Colonic mucosa (tissue), 4 donors: ENCODE data around the gene LRSAM1. TPM values are rescaled to one million over a fixed set of nuclear protein-coding genes. Genes with fewer than 3 reads are reported as not detected.

ENCODE experiments used
- DNase-seq: peaks from one replicate; pipeline ENCODE4 v3.0.0-alpha.2; 2020
- H3K27ac ChIP-seq: fragments of 200-600 bp; one replicate; pipeline ENCODE4 v1.8.0; 2021
- H3K27me3 ChIP-seq: fragments of 200-600 bp; one replicate; pipeline ENCODE4 v1.8.0; 2021
- H3K36me3 ChIP-seq: fragments of 200-600 bp; one replicate; pipeline ENCODE4 v1.8.0; 2021
- H3K4me1 ChIP-seq: fragments of 200-600 bp; one replicate; pipeline ENCODE4 v1.8.0; 2021; ENCODE audit warnings: mild to moderate bottlenecking
- H3K4me3 ChIP-seq: fragments of 200-600 bp; one replicate; pipeline ENCODE4 v1.8.0; 2021
- H3K9ac ChIP-seq, 2 donors: one replicate each; pipeline ENCODE4 v1.7.0; 2013; ENCODE audit warnings: control low read depth in 2 of 2, low read depth in 2 of 2, low read length in 2 of 2
- H3K9me3 ChIP-seq: fragments of 200-600 bp; one replicate; pipeline ENCODE4 v1.8.0; 2021
- CTCF ChIP-seq: fragments of 200-600 bp; IDR thresholded peaks from one replicate; pipeline ENCODE4 v1.8.0; 2022; ENCODE audit warnings: antibody characterized with exemption, mild to moderate bottlenecking
- intact Hi-C: fragments of 100-400 bp; cut with DNase I; formaldehyde crosslinking; loops from one replicate; pipeline ENCODE4 v1.14.1; 2022
- total RNA-seq, 2 donors: library from RNA; stranded (reverse); fragmentation: NEBNext Ultra II Directional in 1 of 2; extraction: Animal tissue kit (Norgen Biotek cat#: 25700) in 1 of 2; gene quantifications; one replicate each; pipeline ENCODE4 v1.2.1, GENCODE V29; 2021
- donor health status: healthy.
- donor health status: DM: no; HTN: no; CAD: no.
- donor health status: DM: no; HTN: no; CAD: no.

LRSAM1 gene
- total RNA-seq, 2 donors from 2014 or later = 14.7 to 15.6 TPM

GRCh38 chr9:127494304-127494702 lies 43.0 kb downstream of the LRSAM1 start:
- Histone ChIP-seq H3K27me3 (no peaks in the 10 kb centered on the region), H3K9ac (no peak overlapping the region), H3K9me3 (no peaks in the 10 kb centered on the region), H3K4me1 (peaks cover 3% of the 10 kb centered on the region), H3K27ac (no peak overlapping the region), H3K36me3 (no peaks in the 10 kb centered on the region), H3K4me3 (no peak overlapping the region)
- TF ChIP-seq CTCF = no peak
- intact Hi-C loops = no loop called here
- DNase-seq = no peak

GRCh38 chr9:127495884-127496555 lies 44.7 kb downstream of the LRSAM1 start:
- intact Hi-C loops = no loop called here
- Histone ChIP-seq H3K9ac (peak overlapping the region; percentile 35 to 90), H3K4me3 (no peak overlapping the region), H3K27ac (peak overlapping the region; percentile 74), H3K9me3 (no peaks in the 10 kb centered on the region), H3K36me3 (peaks cover 3% of the 10 kb centered on the region), H3K4me1 (peaks cover 3% of the 10 kb centered on the region), H3K27me3 (no peaks in the 10 kb centered on the region)
- TF ChIP-seq CTCF = no peak
- DNase-seq = no peak

- intact Hi-C loops = no loop called here
- Histone ChIP-seq H3K27ac (no peak overlapping the region), H3K27me3 (no peaks in the 10 kb centered on the region), H3K9me3 (no peaks in the 10 kb centered on the region), H3K4me1 (peaks cover 3% of the 10 kb centered on the region), H3K4me3 (no peak overlapping the region), H3K36me3 (peaks cover 3% of the 10 kb centered on the region), H3K9ac (no peak overlapping the region)
- no peak for TF ChIP-seq CTCF
- DNase-seq = no peak
Observed at GRCh38 chr9:127496974-127497373, 45.7 kb downstream of the LRSAM1 start.

GRCh38 chr9:127497656-127498290 lies 46.5 kb downstream of the LRSAM1 start:
- H3K9me3 ChIP-seq = no peaks in the 10 kb centered on the region
- intact Hi-C loops = no loop called here
- H3K27ac ChIP-seq = no peak overlapping the region

GRCh38 chr9:127498298-127498697 lies 47.0 kb downstream of the LRSAM1 start:
- no peak for DNase-seq
- H3K4me3 ChIP-seq = no peak overlapping the region
- no peak overlapping the region for H3K27ac ChIP-seq
- no peak for TF ChIP-seq CTCF
- peaks cover 3% of the 10 kb centered on the region for H3K4me1 ChIP-seq
- intact Hi-C loops = no loop called here
- no peaks in the 10 kb centered on the region for H3K9me3 ChIP-seq
- H3K36me3 ChIP-seq = peaks cover 3% of the 10 kb centered on the region
- no peak overlapping the region for H3K9ac ChIP-seq
- no peaks in the 10 kb centered on the region for H3K27me3 ChIP-seq

More at GRCh38 chr9:127497656-127498290, 46.5 kb downstream of the LRSAM1 start:
- no peaks in the 10 kb centered on the region for H3K27me3 ChIP-seq
- no peak for TF ChIP-seq CTCF
- H3K4me1 ChIP-seq = peaks cover 3% of the 10 kb centered on the region
- H3K4me3 ChIP-seq = no peak overlapping the region
- DNase-seq = no peak
- H3K9ac ChIP-seq = no peak overlapping the region
- H3K36me3 ChIP-seq = peaks cover 3% of the 10 kb centered on the region
